Left renal cortex interstitium (tissue), 4 donors: ENCODE results near the gene SPATC1L. TPM values are rescaled to one million over a fixed set of nuclear protein-coding genes. Genes with fewer than 3 reads are reported as not detected.

Experiments used
- DNase-seq, 4 donors: peaks; one replicate each; pipeline ENCODE4 v3.0.0-alpha.2; 2013; ENCODE audit warnings: low read depth in 4 of 4, low spot score in 2 of 4, missing footprints in 1 of 4
- polyA plus RNA-seq, 4 donors: library from polyadenylated mRNA; unstranded; fragments of 120-200 nt; gene quantifications; one replicate each; pipeline ENCODE4 v1.2.1, GENCODE V29; 2013; ENCODE audit not compliant: insufficient read length in 4 of 4

Gene SPATC1L
- polyA plus RNA-seq, 4 donors: 6.5 to 18.8 (median 13.6) TPM

GRCh38 chr21:46111857-46112724, 72.2 kb downstream of the SPATC1L start:
- no peak for DNase-seq

DNA sequence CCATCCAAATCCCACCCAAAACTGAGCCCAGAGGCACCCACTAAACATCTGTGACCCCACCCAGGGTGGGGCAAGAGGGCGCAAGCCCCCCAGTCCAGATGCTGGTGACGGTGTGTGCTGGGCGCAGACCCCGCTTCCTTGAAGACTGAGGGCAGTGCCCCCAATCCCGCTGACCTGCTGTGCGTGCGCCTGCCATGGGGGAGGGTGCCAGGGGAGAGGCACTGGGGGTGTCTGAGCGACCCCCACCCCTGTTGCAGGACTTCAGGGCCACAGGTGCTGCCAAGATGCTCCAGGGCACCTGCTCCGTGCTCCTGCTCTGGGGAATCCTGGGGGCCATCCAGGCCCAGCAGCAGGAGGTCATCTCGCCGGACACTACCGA, 73.1 kb downstream of the SPATC1L start:
- no peak for DNase-seq

Other genes starting within 250 kb of the SPATC1L start
- 100 to 1,000 TPM; 218 to 378 (median 313) TPM for gene COL6A1, start 202.7 kb downstream of the SPATC1L start, polyA plus RNA-seq
- gene COL6A2, start 86.3 kb downstream of the SPATC1L start, polyA plus RNA-seq: 100 to 1,000 TPM; 184 to 330 (median 231) TPM
- gene FTCD, start 28.9 kb downstream of the SPATC1L start, polyA plus RNA-seq: 10 to 100 TPM; 21.5 to 51.7 (median 31.4) TPM
- gene LSS, start 44.3 kb upstream of the SPATC1L start, polyA plus RNA-seq: 10 to 100 TPM; 24.6 to 57.0 (median 41.4) TPM
- gene MCM3AP, start 101.2 kb upstream of the SPATC1L start, polyA plus RNA-seq: 100 to 1,000 TPM in 2 of 4 donors, 10 to 100 TPM in 2; 64.5 to 114 (median 87.3) TPM
- gene YBEY, start 101.9 kb upstream of the SPATC1L start, polyA plus RNA-seq: 10 to 100 TPM; 21.7 to 27.1 (median 23.3) TPM
- 10 to 100 TPM in 3 of 4 donors, 1 to 10 TPM in 1; 6.1 to 26.2 (median 16.9) TPM for gene C21orf58, start 139.4 kb upstream of the SPATC1L start, polyA plus RNA-seq
- 10 to 100 TPM; 25.6 to 46.3 (median 35.3) TPM for gene PCNT, start 139.7 kb upstream of the SPATC1L start, polyA plus RNA-seq